SK-N-SH (cell line): ENCODE data around the gene RHBDL1.

Experiments
- ELF1 ChIP-seq: IDR thresholded peaks from 2 replicates; pipeline ENCODE4 v1.4.0; 2012
- EP300 ChIP-seq, 2 experiments: IDR thresholded peaks; 2 replicates each; pipeline versions ENCODE4 v1.4.0 to v1.6.1; 2012; ENCODE audit warnings: borderline replicate concordance in 1 of 2, low read depth in 1 of 2, low read length in 1 of 2
- EZH2phosphoT487 ChIP-seq: fragments of 200-600 bp; sonication (generic); IDR thresholded peaks from 2 replicates; pipeline ENCODE4 v1.6.1; 2017; ENCODE audit warnings: low read depth, mixed run types, mild to moderate bottlenecking, antibody characterized with exemption, moderate library complexity, borderline replicate concordance
- FOXJ3 ChIP-seq: sonication (generic); formaldehyde crosslinking; IDR thresholded peaks from 2 replicates; pipeline ENCODE4 v1.5.1; 2020; ENCODE audit warnings: mild to moderate bottlenecking, missing genetic modification reagents
- GABPA ChIP-seq: IDR thresholded peaks from 2 replicates; pipeline ENCODE4 v1.4.0; 2012; ENCODE audit warnings: low read depth, mild to moderate bottlenecking
- MEF2A ChIP-seq: IDR thresholded peaks from 2 replicates; pipeline ENCODE4 v1.4.0; 2012; ENCODE audit warnings: low read depth, borderline replicate concordance
- NRF1 ChIP-seq: IDR thresholded peaks from 2 replicates; pipeline ENCODE4 v1.6.1; 2012; ENCODE audit warnings: low read depth, mild to moderate bottlenecking, low read length
- POLR2AphosphoS5 ChIP-seq: IDR thresholded peaks from 2 replicates; pipeline ENCODE4 v1.6.1; 2012; ENCODE audit warnings: low read depth, low read length
- RFX5 ChIP-seq: IDR thresholded peaks from 2 replicates; pipeline ENCODE4 v1.6.1; 2012; ENCODE audit warnings: mild to moderate bottlenecking, improper control_type of control experiment, low read length
- TF ChIP-seq, protein P1 (sequence below): fragments of 200-600 bp; sonication (generic); IDR thresholded peaks from 2 replicates; pipeline ENCODE4 v1.6.1; 2017; ENCODE audit warnings: antibody characterized with exemption, mild to moderate bottlenecking, moderate library complexity
- TF ChIP-seq, protein P2 (sequence below): IDR thresholded peaks from 2 replicates; pipeline ENCODE4 v1.4.0; 2012; ENCODE audit warnings: low read depth, borderline replicate concordance
- TF ChIP-seq, protein P3 (sequence below): IDR thresholded peaks from 2 replicates; pipeline ENCODE4 v1.4.0; 2012; ENCODE audit warnings: low read depth, borderline replicate concordance
- TF ChIP-seq, protein P4 (sequence below): IDR thresholded peaks from 2 replicates; pipeline ENCODE4 v1.4.0; 2012; ENCODE audit warnings: low read depth

DNA sequence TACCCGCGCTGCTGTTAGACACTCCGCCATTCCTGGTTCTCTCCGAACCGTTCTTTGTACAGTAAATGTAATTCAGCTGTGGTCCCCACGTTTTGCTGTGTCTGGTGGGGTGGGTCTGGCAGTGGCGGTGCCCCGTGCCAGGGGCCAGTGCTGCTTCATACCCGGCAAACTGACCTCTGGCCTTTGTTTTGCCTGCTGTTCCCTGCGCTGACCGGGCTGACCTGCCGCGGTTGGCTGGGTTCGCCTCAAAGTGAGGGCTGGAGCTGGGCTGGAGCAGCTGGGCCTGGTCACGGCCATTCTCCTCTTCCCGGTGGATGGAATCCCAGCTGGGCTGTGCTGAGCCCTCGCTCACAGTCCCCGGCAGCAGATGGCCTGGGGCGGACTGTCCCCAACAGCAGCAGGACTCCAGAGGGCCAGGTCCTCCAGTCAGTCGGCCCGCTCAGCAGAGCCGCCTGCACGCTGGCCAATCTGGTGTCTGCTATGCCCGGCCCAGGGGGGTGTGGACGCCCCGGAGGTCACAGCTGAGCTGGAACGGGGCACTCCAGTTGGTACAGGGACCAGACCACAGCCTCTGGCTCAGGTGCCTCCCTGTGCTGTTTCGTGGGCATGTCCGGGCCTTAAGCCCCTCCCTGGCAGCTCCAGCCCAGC lies 46.2 kb upstream of the RHBDL1 start:
- TF ChIP-seq, protein P1, sequence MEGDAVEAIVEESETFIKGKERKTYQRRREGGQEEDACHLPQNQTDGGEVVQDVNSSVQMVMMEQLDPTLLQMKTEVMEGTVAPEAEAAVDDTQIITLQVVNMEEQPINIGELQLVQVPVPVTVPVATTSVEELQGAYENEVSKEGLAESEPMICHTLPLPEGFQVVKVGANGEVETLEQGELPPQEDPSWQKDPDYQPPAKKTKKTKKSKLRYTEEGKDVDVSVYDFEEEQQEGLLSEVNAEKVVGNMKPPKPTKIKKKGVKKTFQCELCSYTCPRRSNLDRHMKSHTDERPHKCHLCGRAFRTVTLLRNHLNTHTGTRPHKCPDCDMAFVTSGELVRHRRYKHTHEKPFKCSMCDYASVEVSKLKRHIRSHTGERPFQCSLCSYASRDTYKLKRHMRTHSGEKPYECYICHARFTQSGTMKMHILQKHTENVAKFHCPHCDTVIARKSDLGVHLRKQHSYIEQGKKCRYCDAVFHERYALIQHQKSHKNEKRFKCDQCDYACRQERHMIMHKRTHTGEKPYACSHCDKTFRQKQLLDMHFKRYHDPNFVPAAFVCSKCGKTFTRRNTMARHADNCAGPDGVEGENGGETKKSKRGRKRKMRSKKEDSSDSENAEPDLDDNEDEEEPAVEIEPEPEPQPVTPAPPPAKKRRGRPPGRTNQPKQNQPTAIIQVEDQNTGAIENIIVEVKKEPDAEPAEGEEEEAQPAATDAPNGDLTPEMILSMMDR, result no peak
- TF ChIP-seq GABPA, result no peak
- TF ChIP-seq, protein P2, sequence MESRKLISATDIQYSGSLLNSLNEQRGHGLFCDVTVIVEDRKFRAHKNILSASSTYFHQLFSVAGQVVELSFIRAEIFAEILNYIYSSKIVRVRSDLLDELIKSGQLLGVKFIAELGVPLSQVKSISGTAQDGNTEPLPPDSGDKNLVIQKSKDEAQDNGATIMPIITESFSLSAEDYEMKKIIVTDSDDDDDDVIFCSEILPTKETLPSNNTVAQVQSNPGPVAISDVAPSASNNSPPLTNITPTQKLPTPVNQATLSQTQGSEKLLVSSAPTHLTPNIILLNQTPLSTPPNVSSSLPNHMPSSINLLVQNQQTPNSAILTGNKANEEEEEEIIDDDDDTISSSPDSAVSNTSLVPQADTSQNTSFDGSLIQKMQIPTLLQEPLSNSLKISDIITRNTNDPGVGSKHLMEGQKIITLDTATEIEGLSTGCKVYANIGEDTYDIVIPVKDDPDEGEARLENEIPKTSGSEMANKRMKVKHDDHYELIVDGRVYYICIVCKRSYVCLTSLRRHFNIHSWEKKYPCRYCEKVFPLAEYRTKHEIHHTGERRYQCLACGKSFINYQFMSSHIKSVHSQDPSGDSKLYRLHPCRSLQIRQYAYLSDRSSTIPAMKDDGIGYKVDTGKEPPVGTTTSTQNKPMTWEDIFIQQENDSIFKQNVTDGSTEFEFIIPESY, result no peak
- no peak for TF ChIP-seq ELF1
- TF ChIP-seq EZH2phosphoT487, result no peak
- TF ChIP-seq, protein P3, sequence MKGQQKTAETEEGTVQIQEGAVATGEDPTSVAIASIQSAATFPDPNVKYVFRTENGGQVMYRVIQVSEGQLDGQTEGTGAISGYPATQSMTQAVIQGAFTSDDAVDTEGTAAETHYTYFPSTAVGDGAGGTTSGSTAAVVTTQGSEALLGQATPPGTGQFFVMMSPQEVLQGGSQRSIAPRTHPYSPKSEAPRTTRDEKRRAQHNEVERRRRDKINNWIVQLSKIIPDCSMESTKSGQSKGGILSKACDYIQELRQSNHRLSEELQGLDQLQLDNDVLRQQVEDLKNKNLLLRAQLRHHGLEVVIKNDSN, result no peak
- TF ChIP-seq RFX5, result no peak
- no peak; a peak in 1 of 4 replicates for TF ChIP-seq EP300 (IDR thresholded peaks at IDR 0.05; ENCODE audit: borderline replicate concordance in 1 of 2, low read depth in 1 of 2, low read length in 1 of 2)
- TF ChIP-seq, protein P4, sequence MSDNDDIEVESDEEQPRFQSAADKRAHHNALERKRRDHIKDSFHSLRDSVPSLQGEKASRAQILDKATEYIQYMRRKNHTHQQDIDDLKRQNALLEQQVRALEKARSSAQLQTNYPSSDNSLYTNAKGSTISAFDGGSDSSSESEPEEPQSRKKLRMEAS, result no peak
- TF ChIP-seq POLR2AphosphoS5, result no peak
- TF ChIP-seq MEF2A, result no peak
- TF ChIP-seq NRF1, result no peak
- no peak for TF ChIP-seq FOXJ3 (CRISPR knock-in tag)
